Measurements from ENCODE around the gene KCNG4. TPM values are rescaled to one million over a fixed set of nuclear protein-coding genes. Genes with fewer than 3 reads are reported as not detected.
"Not testable (repeated sequence)": the region's sequence is repeated elsewhere in the genome, so short reads cannot be mapped to it uniquely, and the experiment has no call there.

Gene KCNG4
- polyA plus RNA-seq, 3 donors, result not detected

DNA sequence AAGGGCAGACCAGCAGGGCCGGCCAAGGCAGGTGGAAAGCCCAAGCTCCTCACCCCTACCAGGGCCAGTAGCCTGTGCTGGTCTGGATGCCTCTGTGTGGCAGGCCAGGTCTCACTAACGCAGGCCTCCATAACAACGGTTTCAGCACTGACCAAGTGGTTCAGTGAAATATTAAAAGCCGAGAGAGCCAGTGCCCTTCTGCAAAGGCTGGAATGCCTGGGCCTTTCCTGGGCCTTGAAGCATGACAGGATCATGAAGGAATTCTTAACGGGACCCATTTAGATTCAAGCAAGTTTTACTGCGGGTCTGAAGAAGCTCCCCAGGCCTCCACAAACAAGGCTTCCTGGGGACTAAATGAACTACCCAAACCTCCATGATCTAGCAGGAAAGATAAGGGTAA lies 32.6 kb downstream of the KCNG4 start:
- 83% methylated on average over 6 of the region's 6 CpGs for WGBS (ENCODE audit: insufficient coverage)
- Histone ChIP-seq H3K27me3 (ENCODE audit: control insufficient read depth in 2 of 2, insufficient read depth in 2 of 2, low read length in 2 of 2) (no peaks in the 10 kb centered on the region), H3K4me3 (replicated peaks in 1 of 3; ENCODE audit: low read depth in 2 of 3, low read length in 3 of 3) (no peak overlapping the region), H3K4me1 (ENCODE audit: control insufficient read depth in 1 of 2, insufficient read depth in 2 of 2, low read length in 2 of 2) (no peaks in the 10 kb centered on the region), H3K79me2 (ENCODE audit: insufficient read depth, low read length) (no peaks in the 10 kb centered on the region), H4K20me1 (ENCODE audit: insufficient read depth, low read length) (no peaks in the 10 kb centered on the region), H3K9me3 (replicated peaks in 1 of 2; ENCODE audit: control insufficient read depth in 1 of 2, insufficient read depth in 1 of 2, low read length in 2 of 2) (no peaks in the 10 kb centered on the region), H2AFZ (ENCODE audit: insufficient read depth, low read depth, low read length, poor library complexity, severe bottlenecking) (no peak overlapping the region), H3K9ac (ENCODE audit: insufficient read depth, low read length, poor library complexity, severe bottlenecking) (no peak overlapping the region), H3K27ac (ENCODE audit: low read depth in 1 of 2, low read length in 2 of 2) (no peak overlapping the region), H3K36me3 (replicated peaks in 1 of 2; ENCODE audit: control insufficient read depth in 1 of 2, insufficient read depth in 2 of 2, low read length in 2 of 2) (no peaks in the 10 kb centered on the region), H3K4me2 (replicated peaks; ENCODE audit: extremely low read depth, low read length, poor library complexity, severe bottlenecking) (no peak overlapping the region)
- Mint-ChIP-seq H3K4me1 (no peaks in the 10 kb centered on the region), H3K27me3 (ENCODE audit: low read depth in 3 of 3) (peaks cover 3 to 13% (median 5%) of the 10 kb centered on the region in 3 donors), H3K36me3 (no peaks in the 10 kb centered on the region), H3K27ac (no peak overlapping the region), H3K9me3 (peaks cover 0 to 8% (median 4%) of the 10 kb centered on the region in 7 donors), H3K4me3 (no peak overlapping the region)
- DNase-seq, result no peak
- intact Hi-C loops (cut with micrococcal nuclease), result no loop called here
- TF ChIP-seq, protein P1, sequence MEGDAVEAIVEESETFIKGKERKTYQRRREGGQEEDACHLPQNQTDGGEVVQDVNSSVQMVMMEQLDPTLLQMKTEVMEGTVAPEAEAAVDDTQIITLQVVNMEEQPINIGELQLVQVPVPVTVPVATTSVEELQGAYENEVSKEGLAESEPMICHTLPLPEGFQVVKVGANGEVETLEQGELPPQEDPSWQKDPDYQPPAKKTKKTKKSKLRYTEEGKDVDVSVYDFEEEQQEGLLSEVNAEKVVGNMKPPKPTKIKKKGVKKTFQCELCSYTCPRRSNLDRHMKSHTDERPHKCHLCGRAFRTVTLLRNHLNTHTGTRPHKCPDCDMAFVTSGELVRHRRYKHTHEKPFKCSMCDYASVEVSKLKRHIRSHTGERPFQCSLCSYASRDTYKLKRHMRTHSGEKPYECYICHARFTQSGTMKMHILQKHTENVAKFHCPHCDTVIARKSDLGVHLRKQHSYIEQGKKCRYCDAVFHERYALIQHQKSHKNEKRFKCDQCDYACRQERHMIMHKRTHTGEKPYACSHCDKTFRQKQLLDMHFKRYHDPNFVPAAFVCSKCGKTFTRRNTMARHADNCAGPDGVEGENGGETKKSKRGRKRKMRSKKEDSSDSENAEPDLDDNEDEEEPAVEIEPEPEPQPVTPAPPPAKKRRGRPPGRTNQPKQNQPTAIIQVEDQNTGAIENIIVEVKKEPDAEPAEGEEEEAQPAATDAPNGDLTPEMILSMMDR (IDR thresholded peaks at IDR 0.05), result no peak

DNA sequence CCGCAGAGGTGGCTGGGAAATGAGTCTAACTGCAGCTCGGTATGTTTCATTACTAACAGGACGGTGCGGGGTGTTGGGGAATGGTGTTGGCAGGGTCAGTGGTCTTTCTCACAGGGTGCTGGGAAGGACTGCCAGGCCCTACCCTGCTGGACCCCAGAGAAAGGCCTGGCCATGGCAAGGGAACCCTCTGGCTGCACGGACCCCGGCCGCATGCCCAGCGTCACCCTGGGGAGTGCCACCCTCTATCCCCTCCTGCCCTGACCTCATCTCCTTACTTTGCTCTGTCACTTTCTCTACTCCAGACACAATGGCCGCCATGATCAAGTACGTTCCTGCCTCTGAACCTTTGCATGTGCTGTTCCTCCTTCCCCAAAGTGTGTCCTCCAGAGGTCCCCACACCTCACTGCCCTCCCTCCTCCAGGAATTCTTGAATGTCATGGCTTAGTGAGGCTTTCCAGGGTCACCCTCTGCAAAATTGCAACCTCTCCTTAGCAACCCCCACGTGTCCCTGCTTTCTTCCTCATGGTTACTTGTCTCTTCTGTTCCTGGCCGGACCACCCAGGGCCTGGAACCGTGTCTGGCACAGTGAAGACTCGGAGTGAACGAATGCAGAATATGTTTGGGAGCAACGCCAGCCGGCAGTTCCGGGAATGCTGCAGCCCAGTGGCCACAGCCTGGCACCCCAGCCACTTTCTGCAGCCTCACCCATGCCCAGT lies 33.7 kb downstream of the KCNG4 start:
- Histone ChIP-seq H3K27ac (ENCODE audit: low read depth in 1 of 2, low read length in 2 of 2) (no peak overlapping the region), H3K4me3 (replicated peaks in 1 of 3; ENCODE audit: low read depth in 2 of 3, low read length in 3 of 3) (no peak overlapping the region), H3K9ac (ENCODE audit: insufficient read depth, low read length, poor library complexity, severe bottlenecking) (no peak overlapping the region), H4K20me1 (ENCODE audit: insufficient read depth, low read length) (no peaks in the 10 kb centered on the region), H3K27me3 (ENCODE audit: control insufficient read depth in 2 of 2, insufficient read depth in 2 of 2, low read length in 2 of 2) (no peaks in the 10 kb centered on the region), H3K4me2 (replicated peaks; ENCODE audit: extremely low read depth, low read length, poor library complexity, severe bottlenecking) (no peak overlapping the region), H2AFZ (ENCODE audit: insufficient read depth, low read depth, low read length, poor library complexity, severe bottlenecking) (no peak overlapping the region), H3K4me1 (ENCODE audit: control insufficient read depth in 1 of 2, insufficient read depth in 2 of 2, low read length in 2 of 2) (no peaks in the 10 kb centered on the region), H3K36me3 (replicated peaks in 1 of 2; ENCODE audit: control insufficient read depth in 1 of 2, insufficient read depth in 2 of 2, low read length in 2 of 2) (no peaks in the 10 kb centered on the region), H3K79me2 (ENCODE audit: insufficient read depth, low read length) (no peaks in the 10 kb centered on the region), H3K9me3 (replicated peaks in 1 of 2; ENCODE audit: control insufficient read depth in 1 of 2, insufficient read depth in 1 of 2, low read length in 2 of 2) (no peaks in the 10 kb centered on the region)
- Mint-ChIP-seq H3K9me3 (peaks cover 0 to 8% (median 4%) of the 10 kb centered on the region in 7 donors), H3K36me3 (no peaks in the 10 kb centered on the region), H3K27me3 (ENCODE audit: low read depth in 3 of 3) (peaks cover 3 to 5% (median 5%) of the 10 kb centered on the region in 3 donors), H3K27ac (no peak overlapping the region), H3K4me3 (no peak overlapping the region), H3K4me1 (no peaks in the 10 kb centered on the region)
- TF ChIP-seq, protein P1 (IDR thresholded peaks at IDR 0.05), result no peak
- no peak for DNase-seq
- intact Hi-C loops (cut with micrococcal nuclease), result no loop called here
- 92% methylated on average over 18 of the region's 18 CpGs for WGBS (ENCODE audit: insufficient coverage)

DNA sequence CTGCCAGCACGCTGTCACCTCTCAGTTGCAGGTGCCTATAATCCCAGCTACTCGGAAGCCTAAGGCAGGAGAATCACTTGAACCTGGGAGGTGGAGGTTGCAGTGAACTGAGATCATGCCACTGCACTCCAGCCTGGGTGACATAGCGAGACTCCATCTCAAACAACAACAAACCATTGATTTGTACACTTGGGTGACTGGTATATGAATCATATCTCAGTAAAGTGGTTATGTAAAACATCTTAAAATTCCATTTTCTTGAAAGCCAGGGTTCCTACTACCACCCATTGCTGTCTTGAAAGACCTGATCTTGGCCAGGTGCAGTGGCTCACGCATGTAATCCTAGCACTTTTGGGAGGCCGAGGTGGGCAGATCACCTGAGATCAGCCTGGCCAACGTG lies 34.7 kb downstream of the KCNG4 start:
- H3K4me2 ChIP-seq (replicated peaks; ENCODE audit: extremely low read depth, low read length, poor library complexity, severe bottlenecking); H3K9ac ChIP-seq (ENCODE audit: insufficient read depth, low read length, poor library complexity, severe bottlenecking); H3K27ac Mint-ChIP-seq; H3K4me3 Mint-ChIP-seq; H2AFZ ChIP-seq (ENCODE audit: insufficient read depth, low read depth, low read length, poor library complexity, severe bottlenecking); H3K9me3 ChIP-seq (replicated peaks in 1 of 2; ENCODE audit: control insufficient read depth in 1 of 2, insufficient read depth in 1 of 2, low read length in 2 of 2); H3K27me3 ChIP-seq (ENCODE audit: control insufficient read depth in 2 of 2, insufficient read depth in 2 of 2, low read length in 2 of 2); H3K36me3 ChIP-seq (replicated peaks in 1 of 2; ENCODE audit: control insufficient read depth in 1 of 2, insufficient read depth in 2 of 2, low read length in 2 of 2); H3K27ac ChIP-seq (ENCODE audit: low read depth in 1 of 2, low read length in 2 of 2); DNase-seq; H3K9me3 Mint-ChIP-seq; H3K4me1 ChIP-seq (ENCODE audit: control insufficient read depth in 1 of 2, insufficient read depth in 2 of 2, low read length in 2 of 2); H3K4me3 ChIP-seq (replicated peaks in 1 of 3; ENCODE audit: low read depth in 2 of 3, low read length in 3 of 3); intact Hi-C loops (cut with micrococcal nuclease); H4K20me1 ChIP-seq (ENCODE audit: insufficient read depth, low read length); H3K27me3 Mint-ChIP-seq (ENCODE audit: low read depth in 3 of 3); H3K4me1 Mint-ChIP-seq; H3K36me3 Mint-ChIP-seq; H3K79me2 ChIP-seq (ENCODE audit: insufficient read depth, low read length): not testable (repeated sequence)
- 97% methylated on average over 3 of the region's 6 CpGs for WGBS (ENCODE audit: insufficient coverage)
